ENCODE measurements around the gene CCDC91. TPM values are rescaled to one million over a fixed set of nuclear protein-coding genes. Genes with fewer than 3 reads are reported as not detected.

CCDC91 gene
- total RNA-seq, 1 experiment from 2014 or later = 15.7 TPM

DNA sequence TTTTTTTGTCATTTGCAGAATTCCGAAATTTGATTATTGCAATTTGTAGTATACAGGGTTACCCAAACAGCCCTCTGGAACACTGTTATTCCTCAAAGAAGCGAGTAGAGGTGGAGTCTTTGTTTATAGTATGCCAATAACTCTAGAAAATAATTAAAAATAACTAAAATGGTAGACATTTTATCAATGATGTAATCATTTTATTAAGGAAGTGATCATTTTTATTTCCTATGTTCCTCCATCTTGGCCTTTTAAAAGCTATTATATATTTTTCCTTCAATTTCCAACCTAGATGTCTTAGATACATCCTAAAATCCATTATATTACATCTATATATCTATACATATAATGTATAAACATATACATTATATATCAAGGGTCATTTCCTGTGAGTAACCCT, 106.0 kb downstream of the CCDC91 start:
- Mint-ChIP-seq H3K9me3 (peaks cover 4% of the 10 kb centered on the region), H3K27ac (no peak overlapping the region), H3K27me3 (ENCODE audit: low read depth) (no peaks in the 10 kb centered on the region), H3K36me3 (peaks cover 6% of the 10 kb centered on the region; the same call in 1 of the 2 replicates), H3K4me3 (no peak overlapping the region), H3K4me1 (peaks cover 20% of the 10 kb centered on the region)
- DNase-seq (ENCODE audit: low spot score) = no peak
- ChIA-PET POLR2A (no interaction called here), CTCF (no interaction called here)
- TF ChIP-seq HMGXB4 (CRISPR knock-in tag; IDR thresholded peaks at IDR 0.05) = no peak
- no peak for ATAC-seq

GRCh38 chr12:28303192-28303591, 112.9 kb downstream of the CCDC91 start:
- no peak for DNase-seq (ENCODE audit: low spot score)
- TF ChIP-seq ZNF423 (CRISPR knock-in tag; IDR thresholded peaks at IDR 0.05) = no peak
- TF ChIP-seq ZMAT4 (CRISPR knock-in tag; IDR thresholded peaks at IDR 0.05) = no peak
- TF ChIP-seq CBFB (CRISPR knock-in tag; IDR thresholded peaks at IDR 0.05; ENCODE audit: low read depth) = no peak
- no peak for TF ChIP-seq FOXP1 (CRISPR knock-in tag; IDR thresholded peaks at IDR 0.05; ENCODE audit: borderline replicate concordance)
- no peak for TF ChIP-seq ZNF396 (CRISPR knock-in tag; IDR thresholded peaks at IDR 0.05; ENCODE audit: borderline replicate concordance)
- no peak for TF ChIP-seq ELF4 (CRISPR knock-in tag; IDR thresholded peaks at IDR 0.05; ENCODE audit: low read depth)
- TF ChIP-seq JUN (CRISPR knock-in tag; IDR thresholded peaks at IDR 0.05) = no peak
- TF ChIP-seq GRHL2 (CRISPR knock-in tag; IDR thresholded peaks at IDR 0.05; ENCODE audit: insufficient replicate concordance, severe bottlenecking) = no peak
- TF ChIP-seq NR3C1 (CRISPR knock-in tag; conservative IDR thresholded peaks at IDR 0.05; ENCODE audit: low read depth) = no peak
- no peak for TF ChIP-seq ZNF671 (CRISPR knock-in tag; IDR thresholded peaks at IDR 0.05)
- TF ChIP-seq, protein P1, sequence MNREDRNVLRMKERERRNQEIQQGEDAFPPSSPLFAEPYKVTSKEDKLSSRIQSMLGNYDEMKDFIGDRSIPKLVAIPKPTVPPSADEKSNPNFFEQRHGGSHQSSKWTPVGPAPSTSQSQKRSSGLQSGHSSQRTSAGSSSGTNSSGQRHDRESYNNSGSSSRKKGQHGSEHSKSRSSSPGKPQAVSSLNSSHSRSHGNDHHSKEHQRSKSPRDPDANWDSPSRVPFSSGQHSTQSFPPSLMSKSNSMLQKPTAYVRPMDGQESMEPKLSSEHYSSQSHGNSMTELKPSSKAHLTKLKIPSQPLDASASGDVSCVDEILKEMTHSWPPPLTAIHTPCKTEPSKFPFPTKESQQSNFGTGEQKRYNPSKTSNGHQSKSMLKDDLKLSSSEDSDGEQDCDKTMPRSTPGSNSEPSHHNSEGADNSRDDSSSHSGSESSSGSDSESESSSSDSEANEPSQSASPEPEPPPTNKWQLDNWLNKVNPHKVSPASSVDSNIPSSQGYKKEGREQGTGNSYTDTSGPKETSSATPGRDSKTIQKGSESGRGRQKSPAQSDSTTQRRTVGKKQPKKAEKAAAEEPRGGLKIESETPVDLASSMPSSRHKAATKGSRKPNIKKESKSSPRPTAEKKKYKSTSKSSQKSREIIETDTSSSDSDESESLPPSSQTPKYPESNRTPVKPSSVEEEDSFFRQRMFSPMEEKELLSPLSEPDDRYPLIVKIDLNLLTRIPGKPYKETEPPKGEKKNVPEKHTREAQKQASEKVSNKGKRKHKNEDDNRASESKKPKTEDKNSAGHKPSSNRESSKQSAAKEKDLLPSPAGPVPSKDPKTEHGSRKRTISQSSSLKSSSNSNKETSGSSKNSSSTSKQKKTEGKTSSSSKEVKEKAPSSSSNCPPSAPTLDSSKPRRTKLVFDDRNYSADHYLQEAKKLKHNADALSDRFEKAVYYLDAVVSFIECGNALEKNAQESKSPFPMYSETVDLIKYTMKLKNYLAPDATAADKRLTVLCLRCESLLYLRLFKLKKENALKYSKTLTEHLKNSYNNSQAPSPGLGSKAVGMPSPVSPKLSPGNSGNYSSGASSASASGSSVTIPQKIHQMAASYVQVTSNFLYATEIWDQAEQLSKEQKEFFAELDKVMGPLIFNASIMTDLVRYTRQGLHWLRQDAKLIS (CRISPR knock-in tag; IDR thresholded peaks at IDR 0.05; ENCODE audit: borderline replicate concordance) = no peak
- TF ChIP-seq AR (CRISPR knock-in tag; IDR thresholded peaks at IDR 0.05) = no peak
- TF ChIP-seq ERG (CRISPR knock-in tag; IDR thresholded peaks at IDR 0.05) = no peak
- TF ChIP-seq, protein P2, sequence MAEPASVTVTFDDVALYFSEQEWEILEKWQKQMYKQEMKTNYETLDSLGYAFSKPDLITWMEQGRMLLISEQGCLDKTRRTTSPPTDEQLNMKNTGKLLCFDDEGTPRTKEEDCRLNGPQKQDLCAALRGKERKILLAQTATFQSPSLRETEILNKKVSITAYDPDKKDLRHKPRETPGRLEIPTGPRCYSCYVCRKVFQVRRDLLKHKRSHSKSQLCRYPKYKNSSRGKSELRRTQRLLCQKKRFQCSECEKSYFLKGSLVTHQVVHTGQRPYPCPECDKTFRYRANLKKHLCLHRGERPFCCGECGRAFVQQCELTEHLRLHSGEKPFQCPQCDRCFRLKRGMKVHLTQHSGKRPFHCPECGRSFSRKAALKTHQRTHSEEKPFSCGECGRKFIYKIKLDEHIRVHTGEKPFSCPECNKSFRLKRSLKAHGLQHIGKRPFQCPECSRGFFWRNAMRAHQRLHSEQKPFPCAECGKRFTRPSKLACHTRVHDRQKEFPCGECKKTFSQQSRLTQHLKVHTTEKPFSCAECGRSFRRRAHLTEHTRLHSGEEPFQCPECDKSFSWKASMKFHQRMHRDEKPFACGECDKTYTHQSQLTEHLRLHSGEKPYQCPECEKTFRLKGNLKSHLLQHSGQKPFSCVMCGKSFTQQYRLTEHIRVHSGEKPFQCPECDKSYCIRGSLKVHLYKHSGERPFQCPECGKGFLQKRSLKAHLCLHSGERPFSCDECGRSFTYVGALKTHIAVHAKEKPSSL (CRISPR knock-in tag; conservative IDR thresholded peaks at IDR 0.05) = no peak
- Mint-ChIP-seq H3K27me3 (ENCODE audit: low read depth) (no peaks in the 10 kb centered on the region), H3K9me3 (no peaks in the 10 kb centered on the region), H3K4me3 (no peak overlapping the region), H3K4me1 (peaks cover 6% of the 10 kb centered on the region), H3K36me3 (no peaks in the 10 kb centered on the region), H3K27ac (no peak overlapping the region)
- POLR2A ChIA-PET = no interaction called here
- no peak for ATAC-seq
- CTCF ChIA-PET = no interaction called here
